Left lung (tissue), 14 donors: ENCODE data around the gene NPFFR1. TPM values are rescaled to one million over a fixed set of nuclear protein-coding genes. Genes with fewer than 3 reads are reported as not detected.

ENCODE experiments used
- ATAC-seq: fragments of 200-7000 bp; cut with Tn5 transposase; one replicate; pipeline ENCODE4 v1.9.1; 2020; ENCODE audit warnings: moderate library complexity
- DNase-seq, 4 donors: peaks; one replicate each; pipeline ENCODE4 v3.0.0-alpha.2; 2013 to 2020
- H3K27ac ChIP-seq, 2 donors: fragments of 200-600 bp; sonication (generic) in 1 of 2; one replicate each; pipeline versions ENCODE4 v1.5.0 to v1.8.0; 2020 to 2021
- H3K27me3 ChIP-seq, 2 donors: fragments of 200-600 bp; sonication (generic) in 1 of 2; one replicate each; pipeline versions ENCODE4 v1.5.0 to v1.8.0; 2020 to 2021
- H3K36me3 ChIP-seq, 2 donors: fragments of 200-600 bp; sonication (generic) in 1 of 2; one replicate each; pipeline versions ENCODE4 v1.5.0 to v1.8.0; 2020 to 2021
- H3K4me1 ChIP-seq, 2 donors: fragments of 200-600 bp; one replicate each; pipeline ENCODE4 v1.8.0; 2021
- H3K4me3 ChIP-seq, 2 donors: fragments of 200-600 bp; sonication (generic) in 1 of 2; one replicate each; pipeline versions ENCODE4 v1.5.0 to v1.8.0; 2020 to 2021; ENCODE audit warnings: mild to moderate bottlenecking in 1 of 2
- H3K9me3 ChIP-seq, 2 donors: fragments of 200-600 bp; sonication (generic) in 1 of 2; one replicate each; pipeline versions ENCODE4 v1.5.0 to v1.8.0; 2020 to 2021
- intact Hi-C, 2 donors: fragments of 100-400 bp; cut with DNase I; formaldehyde crosslinking; loops; one replicate each; pipeline versions ENCODE4 v1.11.2 to v1.14.2; 2022
- long read RNA-seq, 12 donors: library from polyadenylated mRNA in 2 of 12; unstranded in 2 of 12; transcript quantifications; one replicate each; pipeline ENCODE4 v2.0.0 and lab custom pipeline, GENCODE V29; 2019 to 2026
- polyA plus RNA-seq, 6 donors: library from polyadenylated mRNA; unstranded; fragments of 120-200 nt; gene quantifications; one replicate each; pipeline ENCODE4 v1.2.1, GENCODE V29; 2013; ENCODE audit not compliant: insufficient read length in 6 of 6
- total RNA-seq, 2 donors: library from RNA; stranded (reverse); fragmentation: NEBNext Ultra II Directional; extraction: Animal tissue kit (Norgen Biotek cat#: 25700); gene quantifications; one replicate each; pipeline ENCODE4 v1.2.1, GENCODE V29; 2021
- TF ChIP-seq, protein P1 (sequence below), 2 donors: fragments of 200-600 bp; sonication (generic) in 1 of 2; IDR thresholded peaks; one replicate each; pipeline versions ENCODE4 v1.5.0 to v1.8.0; 2021; ENCODE audit warnings: antibody characterized with exemption in 2 of 2
- donor health status: DM: no; HTN: yes; CAD: no.
- donor health status: DM: no; HTN: no; CAD: no.

Gene NPFFR1, protein sequence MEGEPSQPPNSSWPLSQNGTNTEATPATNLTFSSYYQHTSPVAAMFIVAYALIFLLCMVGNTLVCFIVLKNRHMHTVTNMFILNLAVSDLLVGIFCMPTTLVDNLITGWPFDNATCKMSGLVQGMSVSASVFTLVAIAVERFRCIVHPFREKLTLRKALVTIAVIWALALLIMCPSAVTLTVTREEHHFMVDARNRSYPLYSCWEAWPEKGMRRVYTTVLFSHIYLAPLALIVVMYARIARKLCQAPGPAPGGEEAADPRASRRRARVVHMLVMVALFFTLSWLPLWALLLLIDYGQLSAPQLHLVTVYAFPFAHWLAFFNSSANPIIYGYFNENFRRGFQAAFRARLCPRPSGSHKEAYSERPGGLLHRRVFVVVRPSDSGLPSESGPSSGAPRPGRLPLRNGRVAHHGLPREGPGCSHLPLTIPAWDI
- total RNA-seq, result under 1 TPM; 0.20 to 0.21 TPM
- polyA plus RNA-seq, result under 1 TPM; 0.24 to 0.80 (median 0.53) TPM
- long read RNA-seq, donor 1, result 0 reads
- long read RNA-seq, donor 2, result 0 reads
- long read RNA-seq, donor 3, result 0 reads
- long read RNA-seq, donor 4, result 0 reads
- long read RNA-seq, donor 5, result 0 reads
- long read RNA-seq, donor 6, result 0 reads
- long read RNA-seq, donor 7, result 0 reads
- long read RNA-seq, donor 8, result 0 reads
- long read RNA-seq, donor 9, result 0 reads
- long read RNA-seq, donor 10, result 0 reads
- long read RNA-seq, donor 11, result 0 reads
- long read RNA-seq, donor 12, result 0 reads

DNA sequence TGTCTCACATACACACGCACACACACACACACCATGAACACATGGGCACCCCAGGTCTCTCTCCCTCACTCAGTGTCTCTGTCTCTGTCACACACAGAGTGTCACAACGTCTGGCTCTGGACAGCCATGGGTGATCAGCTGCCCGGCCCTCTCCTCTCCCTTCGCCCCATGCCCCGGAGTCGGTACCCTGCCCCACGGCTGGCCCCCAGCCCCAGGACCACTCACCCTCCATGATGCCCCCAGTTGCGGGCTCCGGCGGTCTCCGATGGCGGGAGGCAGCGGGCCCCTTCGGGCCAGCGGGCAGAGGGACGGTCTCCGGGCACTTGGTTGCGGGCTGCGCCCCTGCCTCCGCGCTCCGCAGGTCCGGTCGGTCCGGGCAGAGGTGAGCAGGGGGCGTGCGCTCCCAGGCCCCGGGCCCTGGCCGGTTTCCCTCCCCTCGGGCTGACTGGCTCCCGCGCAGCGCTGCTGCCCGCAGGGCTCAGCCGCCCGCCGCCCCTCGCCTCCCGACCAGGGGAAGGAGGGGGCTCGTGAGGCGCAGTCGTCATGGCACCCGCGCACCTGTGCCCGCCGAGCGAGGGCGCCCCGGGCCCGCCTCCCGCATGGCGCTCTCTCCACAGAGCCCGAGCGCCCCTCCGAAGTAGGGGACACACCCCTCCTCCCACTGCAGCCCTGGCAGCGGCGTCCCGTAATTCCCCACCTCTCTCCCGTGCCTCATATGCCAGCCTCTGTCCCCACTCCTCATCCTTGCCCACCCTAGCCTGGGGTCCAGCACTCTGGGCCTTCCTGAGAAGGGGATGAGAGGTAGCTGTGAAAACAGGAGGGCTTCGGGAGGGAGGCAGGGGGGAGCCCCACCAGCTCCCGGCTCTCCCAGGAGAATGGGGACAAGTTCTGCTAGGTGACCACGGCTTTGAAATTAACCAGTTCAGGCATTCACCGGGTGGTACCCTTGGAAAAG, at the start of gene NPFFR1:
Gene NPFFR1, minus strand, starts transcription at position 560 of the 955 bp plus-strand sequence. Its CDS starts 328 bp downstream, at position 232.
- peak within 1 kb of the TSS; percentile 9 to 28 for H3K4me3 ChIP-seq
- no peaks in the 10 kb centered on the region for H3K9me3 ChIP-seq
- peak in 1 of 4 donors; percentile 79 for DNase-seq
- H3K27ac ChIP-seq, result no peak within 1 kb of the TSS
- ATAC-seq, result peak; percentile 88
- TF ChIP-seq, protein P1, sequence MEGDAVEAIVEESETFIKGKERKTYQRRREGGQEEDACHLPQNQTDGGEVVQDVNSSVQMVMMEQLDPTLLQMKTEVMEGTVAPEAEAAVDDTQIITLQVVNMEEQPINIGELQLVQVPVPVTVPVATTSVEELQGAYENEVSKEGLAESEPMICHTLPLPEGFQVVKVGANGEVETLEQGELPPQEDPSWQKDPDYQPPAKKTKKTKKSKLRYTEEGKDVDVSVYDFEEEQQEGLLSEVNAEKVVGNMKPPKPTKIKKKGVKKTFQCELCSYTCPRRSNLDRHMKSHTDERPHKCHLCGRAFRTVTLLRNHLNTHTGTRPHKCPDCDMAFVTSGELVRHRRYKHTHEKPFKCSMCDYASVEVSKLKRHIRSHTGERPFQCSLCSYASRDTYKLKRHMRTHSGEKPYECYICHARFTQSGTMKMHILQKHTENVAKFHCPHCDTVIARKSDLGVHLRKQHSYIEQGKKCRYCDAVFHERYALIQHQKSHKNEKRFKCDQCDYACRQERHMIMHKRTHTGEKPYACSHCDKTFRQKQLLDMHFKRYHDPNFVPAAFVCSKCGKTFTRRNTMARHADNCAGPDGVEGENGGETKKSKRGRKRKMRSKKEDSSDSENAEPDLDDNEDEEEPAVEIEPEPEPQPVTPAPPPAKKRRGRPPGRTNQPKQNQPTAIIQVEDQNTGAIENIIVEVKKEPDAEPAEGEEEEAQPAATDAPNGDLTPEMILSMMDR (IDR thresholded peaks at IDR 0.05), result no peak
- H3K36me3 ChIP-seq, result no peaks in the 10 kb centered on the region
- H3K27me3 ChIP-seq, result peaks cover 21 to 47% of the 10 kb centered on the region in 2 donors
- peaks cover 0 to 10% of the 10 kb centered on the region in 2 donors for H3K4me1 ChIP-seq
- intact Hi-C loops, result no loop called here

DNA sequence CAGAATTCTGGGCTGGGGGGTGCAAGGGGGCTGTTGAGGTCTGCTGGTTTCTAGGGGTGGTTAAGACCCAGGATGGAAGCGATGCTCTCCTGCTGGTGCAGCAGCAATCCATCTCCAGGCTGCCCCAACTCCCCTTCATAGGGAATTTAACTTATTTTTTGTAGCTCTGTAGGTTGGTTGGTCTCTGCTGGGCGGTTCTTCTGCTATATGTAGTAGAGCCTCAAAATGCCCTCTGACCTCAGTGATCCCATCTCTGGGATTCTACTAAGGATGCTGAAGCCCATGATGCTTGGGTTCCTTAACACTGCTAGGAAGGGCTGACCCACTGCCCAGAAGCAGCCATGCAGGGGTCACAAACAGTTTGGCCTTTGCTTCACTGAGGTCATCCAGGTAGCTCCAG, 49.5 kb upstream of the NPFFR1 start:
- no peak for ATAC-seq
- Histone ChIP-seq H3K27me3 (peaks cover 0 to 8% of the 10 kb centered on the region in 2 donors), H3K4me3 (no peak overlapping the region), H3K36me3 (no peaks in the 10 kb centered on the region), H3K9me3 (no peaks in the 10 kb centered on the region), H3K27ac (no peak overlapping the region), H3K4me1 (peaks cover 10 to 49% of the 10 kb centered on the region in 2 donors)
- intact Hi-C loops, result no loop called here
- DNase-seq, result no peak
- TF ChIP-seq, protein P1 (IDR thresholded peaks at IDR 0.05), result no peak

DNA sequence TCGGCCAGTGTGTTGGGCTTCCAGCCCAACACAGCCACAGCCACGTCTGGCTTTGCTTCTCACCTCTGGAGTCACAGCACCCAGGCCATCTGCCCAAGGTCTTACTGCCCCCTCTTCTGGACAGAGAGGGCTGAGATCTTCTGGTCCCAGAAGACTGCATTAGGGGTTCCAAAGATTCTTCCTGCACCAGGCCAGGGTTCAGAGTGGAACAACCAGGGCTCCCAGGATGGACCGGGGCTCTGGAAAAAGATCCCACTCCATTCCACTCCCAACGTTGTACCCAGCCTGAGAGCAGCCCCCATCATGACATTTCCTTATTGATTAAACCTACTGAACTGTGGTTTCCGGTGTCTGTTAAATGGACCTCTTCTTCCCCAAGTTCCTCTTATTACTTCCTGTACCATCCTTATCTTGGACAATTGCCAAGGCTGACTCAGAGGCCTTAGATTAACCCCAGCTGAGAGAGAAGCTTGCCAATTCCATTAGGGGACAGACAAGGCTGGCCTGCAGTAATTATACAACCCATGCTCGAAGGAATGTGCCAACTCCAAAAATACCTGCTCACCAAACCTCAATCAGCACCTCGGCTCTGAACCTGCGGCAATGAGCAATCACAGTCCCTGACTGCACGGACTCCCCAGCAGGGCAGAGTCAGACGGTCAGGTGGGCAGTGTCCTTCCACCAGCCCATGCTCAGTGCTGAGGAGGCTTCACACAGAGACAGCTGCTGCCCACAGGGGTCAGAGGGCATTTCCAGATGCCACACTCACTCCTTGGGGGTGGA, 47.9 kb upstream of the NPFFR1 start:
- Histone ChIP-seq H3K36me3 (no peaks in the 10 kb centered on the region), H3K27me3 (peaks cover 0 to 8% of the 10 kb centered on the region in 2 donors), H3K27ac (peak overlapping the region in 1 of 2 donors; percentile 30), H3K4me1 (peaks cover 10 to 49% of the 10 kb centered on the region in 2 donors), H3K9me3 (no peaks in the 10 kb centered on the region), H3K4me3 (no peak overlapping the region)
- TF ChIP-seq, protein P1 (IDR thresholded peaks at IDR 0.05), result no peak
- ATAC-seq (peak; percentile 74), DNase-seq (peak in 1 of 4 donors; percentile 79)
- intact Hi-C loops, result no loop called here

DNA sequence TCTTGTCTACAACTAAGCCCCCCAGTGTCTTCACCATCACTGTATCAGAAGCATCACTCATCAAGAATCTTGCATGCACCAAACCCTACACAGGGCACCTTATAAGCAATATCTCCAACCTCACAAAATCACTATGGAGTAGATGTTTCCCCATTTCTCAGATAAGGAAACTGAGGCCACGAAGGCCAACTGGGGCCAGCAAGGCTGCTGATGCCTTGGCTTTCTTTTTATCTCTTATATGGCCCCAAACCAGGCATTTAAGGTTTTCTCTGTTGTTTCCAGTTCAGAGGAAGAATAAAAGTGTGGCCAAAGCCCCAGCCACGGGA, 47.3 kb upstream of the NPFFR1 start:
- DNase-seq (no peak), ATAC-seq (no peak)
- H3K36me3 ChIP-seq, result no peaks in the 10 kb centered on the region
- peaks cover 10 to 49% of the 10 kb centered on the region in 2 donors for H3K4me1 ChIP-seq
- no peak overlapping the region for H3K4me3 ChIP-seq
- H3K27ac ChIP-seq, result peak overlapping the region in 1 of 2 donors; percentile 30
- TF ChIP-seq, protein P1 (IDR thresholded peaks at IDR 0.05), result no peak
- H3K9me3 ChIP-seq, result no peaks in the 10 kb centered on the region
- intact Hi-C loops, result no loop called here
- H3K27me3 ChIP-seq, result peaks cover 0 to 8% of the 10 kb centered on the region in 2 donors
